Fibroblast of lung (primary cell): ENCODE results near the gene THRB. TPM values are rescaled to one million over a fixed set of nuclear protein-coding genes. Genes with fewer than 3 reads are reported as not detected.

ENCODE experiments used
- DNase-seq, 2 donors: peaks; one replicate each; pipeline versions ENCODE4 v3.0.0 to v3.0.0-alpha.2; 2010; ENCODE audit warnings: low read depth in 2 of 2
- H2AFZ ChIP-seq: 2 replicates; pipeline ENCODE4 v1.5.1; 2012; ENCODE audit warnings: low read length, control low read depth, inconsistent platforms
- H3K27ac ChIP-seq: 2 replicates; pipeline ENCODE4 v1.5.1; 2011; ENCODE audit warnings: low read length, control low read depth; ENCODE audit not compliant: insufficient read depth
- H3K27me3 ChIP-seq: 2 replicates; pipeline ENCODE4 v1.5.1; 2011; ENCODE audit warnings: mild to moderate bottlenecking, low read length; ENCODE audit not compliant: control insufficient read depth, insufficient read depth
- H3K36me3 ChIP-seq: 2 replicates; pipeline ENCODE4 v1.5.1; 2011; ENCODE audit warnings: low read length; ENCODE audit not compliant: control insufficient read depth, insufficient read depth
- H3K4me1 ChIP-seq: 2 replicates; pipeline ENCODE4 v1.5.1; 2011; ENCODE audit warnings: low read length; ENCODE audit not compliant: control insufficient read depth, insufficient read depth; ENCODE audit errors: extremely low read depth
- H3K4me2 ChIP-seq: 2 replicates; pipeline ENCODE4 v1.5.1; 2011; ENCODE audit warnings: low read length, control low read depth; ENCODE audit not compliant: insufficient read depth; ENCODE audit errors: extremely low read depth
- H3K4me3 ChIP-seq, 4 experiments: fragments of 200-600 bp in 1 of 4; sonication (generic) in 1 of 4; replicated peaks in 1 of 4; 2 replicates each; pipeline ENCODE4 v1.5.1; 2011 to 2016; ENCODE audit warnings: low read length in 4 of 4, low read depth in 3 of 4, mild to moderate bottlenecking in 3 of 4, control low read depth in 2 of 4, inconsistent platforms in 1 of 4, mixed read lengths in 1 of 4; ENCODE audit not compliant: insufficient read depth in 1 of 4; ENCODE audit errors: control extremely low read depth in 1 of 4
- H3K79me2 ChIP-seq: 2 replicates; pipeline ENCODE4 v1.5.1; 2012; ENCODE audit warnings: mild to moderate bottlenecking, low read length, inconsistent platforms; ENCODE audit not compliant: control insufficient read depth, insufficient read depth
- H3K9ac ChIP-seq: 2 replicates; pipeline ENCODE4 v1.5.1; 2011; ENCODE audit warnings: mild to moderate bottlenecking, low read length, control low read depth; ENCODE audit not compliant: insufficient read depth
- H3K9me3 ChIP-seq: 2 replicates; pipeline ENCODE4 v1.5.1; 2012; ENCODE audit warnings: low read depth, low read length; ENCODE audit not compliant: control insufficient read depth, insufficient read depth
- H4K20me1 ChIP-seq: 2 replicates; pipeline ENCODE4 v1.5.1; 2011; ENCODE audit warnings: low read length; ENCODE audit not compliant: control insufficient read depth, insufficient read depth; ENCODE audit errors: extremely low read depth
- CTCF ChIP-seq, 2 donors: IDR thresholded peaks in 1 of 2; conservative IDR thresholded peaks in 1 of 2; 1 replicate in 1 of 2; 2 replicates in 1 of 2; pipeline ENCODE4 v1.5.1; 2011 to 2012; ENCODE audit warnings: low read length in 2 of 2, control low read depth in 1 of 2, inconsistent platforms in 1 of 2, low read depth in 1 of 2, mild to moderate bottlenecking in 1 of 2
- EZH2 ChIP-seq: IDR thresholded peaks from 2 replicates; pipeline ENCODE4 v1.5.1; 2012; ENCODE audit warnings: low read length, control low read depth, mild to moderate bottlenecking; ENCODE audit errors: missing control alignments
- polyA plus RNA-seq, 2 donors: library from polyadenylated mRNA; depleted of rRNA in 1 of 2; stranded (reverse) in 1 of 2; unstranded in 1 of 2; fragments of >200 nt; gene quantifications; 2 replicates each; pipeline ENCODE4 v1.2.1, GENCODE V29; 2011 to 2012; ENCODE audit warnings: missing spikeins in 1 of 2
- total RNA-seq: library from RNA; depleted of rRNA; stranded (reverse); fragments of >200 nt; gene quantifications from 2 replicates; pipeline ENCODE4 v1.2.1, GENCODE V29; 2014

THRB gene
- total and polyA plus RNA-seq, 2 donors (not counting 1 experiment from before 2014, with no cell fraction given): 4.2 to 7.4 TPM

DNA sequence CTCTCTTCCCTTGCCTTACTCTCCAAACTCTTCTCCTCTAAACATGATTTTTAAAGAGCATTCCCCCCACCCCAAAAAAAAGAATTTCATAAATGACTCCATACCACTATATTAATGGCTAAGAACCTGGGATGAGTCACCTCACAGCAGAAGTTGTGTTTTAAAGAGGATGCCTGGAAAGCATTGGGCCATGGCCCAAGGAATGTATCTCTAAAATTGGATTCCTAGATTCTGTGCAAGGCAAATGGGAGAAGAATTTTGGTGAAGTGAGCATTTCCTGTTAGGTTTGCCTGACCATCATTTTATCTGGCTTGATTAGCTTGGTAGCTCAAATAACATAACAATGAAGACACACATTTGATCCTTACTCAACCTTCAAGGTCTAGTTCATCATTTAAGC is 298.1 kb downstream of the THRB start:
- no peak overlapping the region for H3K27ac ChIP-seq
- no peaks in the 10 kb centered on the region for H3K27me3 ChIP-seq
- no peak overlapping the region for H2AFZ ChIP-seq
- no peak overlapping the region for H3K9ac ChIP-seq
- TF ChIP-seq EZH2 (no peak), CTCF (conservative IDR thresholded peaks at IDR 0.05 in 1 of 2, IDR thresholded peaks at IDR 0.05 in 1 of 2; ENCODE audit: low read depth in 1 of 2, low read length in 2 of 2) (no peak)
- H3K4me1 ChIP-seq: no peaks in the 10 kb centered on the region
- H3K4me2 ChIP-seq: no peak overlapping the region
- H3K4me3 ChIP-seq: no peak overlapping the region
- H3K9me3 ChIP-seq: no peaks in the 10 kb centered on the region
- no peaks in the 10 kb centered on the region for H3K36me3 ChIP-seq
- no peaks in the 10 kb centered on the region for H3K79me2 ChIP-seq
- no peaks in the 10 kb centered on the region for H4K20me1 ChIP-seq
- peak in 1 of 2 donors; percentile 84 for DNase-seq

DNA sequence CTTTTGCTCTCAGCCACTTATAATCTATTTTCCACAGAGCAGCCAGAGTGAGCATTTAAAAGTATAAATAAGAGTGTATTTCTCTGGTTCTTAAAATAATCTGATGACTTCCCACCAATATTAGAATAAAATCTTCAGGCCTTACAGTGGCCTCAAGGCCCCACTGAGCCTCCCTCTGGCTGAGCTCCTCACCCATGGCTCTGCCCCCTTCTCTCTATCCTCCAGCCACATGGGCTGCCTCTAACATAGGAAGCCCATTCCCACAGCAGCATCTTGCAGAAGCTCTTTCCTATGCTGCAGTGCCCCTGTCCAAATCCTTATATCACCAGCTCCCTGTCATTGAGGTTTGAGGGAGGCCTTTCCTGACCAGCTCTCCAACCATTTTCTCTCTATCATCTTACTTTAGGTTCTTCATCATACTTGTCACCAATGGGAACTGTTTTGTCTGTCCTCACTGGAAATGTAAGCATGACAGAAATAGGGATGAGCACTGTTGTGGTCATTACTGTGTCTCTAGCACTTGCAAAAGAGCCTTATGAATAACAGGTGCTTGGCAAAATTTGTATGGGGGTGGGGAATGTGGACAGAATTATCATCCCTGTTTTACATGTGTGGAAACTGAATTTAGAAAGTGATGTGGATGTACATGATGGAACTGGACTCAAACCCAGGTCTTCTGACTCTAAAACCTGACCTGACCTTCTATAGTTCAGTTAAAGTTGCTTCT is 299.0 kb downstream of the THRB start:
- TF ChIP-seq EZH2: no peak
- no peak for TF ChIP-seq CTCF (conservative IDR thresholded peaks at IDR 0.05 in 1 of 2, IDR thresholded peaks at IDR 0.05 in 1 of 2; ENCODE audit: low read depth in 1 of 2, low read length in 2 of 2)
- no peak for DNase-seq
- Histone ChIP-seq H3K9ac (no peak overlapping the region), H3K4me1 (no peaks in the 10 kb centered on the region), H3K4me3 (no peak overlapping the region), H4K20me1 (no peaks in the 10 kb centered on the region), H3K27ac (no peak overlapping the region), H3K9me3 (no peaks in the 10 kb centered on the region), H3K4me2 (no peak overlapping the region), H3K79me2 (no peaks in the 10 kb centered on the region), H3K27me3 (no peaks in the 10 kb centered on the region), H3K36me3 (no peaks in the 10 kb centered on the region), H2AFZ (no peak overlapping the region)

DNA sequence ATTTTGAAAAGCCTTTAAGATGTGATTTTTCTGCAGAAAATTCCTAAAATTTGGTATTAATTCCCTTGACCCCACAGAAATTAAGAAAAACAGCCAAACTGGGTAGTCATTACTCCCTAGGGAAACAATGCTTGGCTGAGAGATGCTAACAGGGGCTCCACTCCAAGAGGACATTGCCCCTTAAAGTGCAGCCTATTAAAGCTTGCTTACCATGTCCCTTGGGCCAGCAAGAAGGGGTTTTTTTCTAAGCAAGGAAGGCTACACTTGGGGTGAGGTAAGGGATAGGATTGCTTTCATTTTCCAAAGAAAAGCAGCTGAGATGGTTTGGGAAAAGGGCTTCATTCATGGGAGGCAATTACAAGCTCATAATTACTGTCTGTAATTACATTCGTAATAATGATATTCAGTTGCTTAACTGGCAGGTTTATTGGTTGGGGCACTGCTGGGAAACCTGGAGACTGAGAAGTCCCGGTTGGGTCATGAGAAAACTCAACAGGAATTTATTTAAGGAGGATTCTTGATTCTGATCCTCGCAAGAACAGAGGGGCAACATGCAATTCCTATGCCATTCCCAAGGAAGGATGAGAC is 302.1 kb downstream of the THRB start:
- Histone ChIP-seq H2AFZ (no peak overlapping the region), H3K36me3 (no peaks in the 10 kb centered on the region), H3K4me2 (no peak overlapping the region), H3K27ac (no peak overlapping the region), H3K9ac (no peak overlapping the region), H4K20me1 (no peaks in the 10 kb centered on the region), H3K4me1 (no peaks in the 10 kb centered on the region), H3K9me3 (no peaks in the 10 kb centered on the region), H3K27me3 (no peaks in the 10 kb centered on the region), H3K4me3 (no peak overlapping the region), H3K79me2 (no peaks in the 10 kb centered on the region)
- no peak for TF ChIP-seq CTCF (conservative IDR thresholded peaks at IDR 0.05 in 1 of 2, IDR thresholded peaks at IDR 0.05 in 1 of 2; ENCODE audit: low read depth in 1 of 2, low read length in 2 of 2)
- no peak for TF ChIP-seq EZH2
- DNase-seq: no peak
